ENCODE data around the gene ADK.
A peak's percentile ranks its signal among the peaks of the same experiment; 100 is the strongest.
"Not testable (repeated sequence)": the region's sequence is repeated elsewhere in the genome, so short reads cannot be mapped to it uniquely, and the experiment has no call there.

Gene ADK

DNA sequence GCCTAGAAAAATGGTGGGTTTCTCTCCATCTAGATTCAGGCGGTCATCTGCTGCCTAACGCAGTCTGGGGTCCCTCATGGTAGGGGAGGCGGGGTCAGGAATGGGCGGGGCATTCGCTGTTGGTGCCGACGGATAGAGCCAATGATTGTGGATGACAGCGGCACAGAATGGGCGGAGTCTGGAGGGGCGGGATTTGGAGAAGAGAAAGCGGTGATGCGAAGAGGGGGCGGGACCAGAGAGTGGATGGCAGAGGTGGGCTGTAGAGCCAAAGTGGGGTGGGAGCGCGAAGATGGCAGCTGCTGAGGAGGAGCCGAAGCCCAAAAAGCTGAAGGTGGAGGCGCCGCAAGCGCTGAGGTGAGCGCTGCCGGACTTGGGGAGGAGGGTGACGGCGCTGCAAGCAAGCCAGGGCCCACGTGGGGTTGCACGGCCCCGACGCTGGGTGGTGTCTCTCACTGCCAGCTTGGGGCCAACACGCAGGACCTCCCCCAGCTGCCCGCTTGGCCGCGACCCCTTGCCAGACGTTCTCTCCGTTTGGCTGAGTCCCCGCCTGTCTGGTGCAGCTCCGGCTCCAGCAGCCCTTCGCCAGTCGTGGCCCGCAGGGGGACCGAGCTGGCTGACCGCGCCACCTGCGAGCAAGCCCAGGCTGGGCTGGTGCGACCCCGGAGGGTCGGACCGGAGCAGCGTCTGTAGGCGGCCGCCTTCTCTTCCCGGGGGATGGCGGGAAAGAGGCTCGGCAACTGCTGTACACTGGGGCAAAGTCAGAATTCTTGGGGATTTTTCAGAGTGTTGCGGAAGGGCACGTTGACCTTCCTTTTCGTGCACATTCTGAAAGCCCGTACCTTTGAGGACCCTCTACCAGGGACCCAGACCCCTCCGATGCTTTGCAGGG lies at the start of gene ADK:
ADK (plus strand) TSS at position 232 of the 889 bp plus-strand sequence; CDS start at position 290, 58 bp downstream.
- peak; percentile 92 to 93 for ATAC-seq

DNA sequence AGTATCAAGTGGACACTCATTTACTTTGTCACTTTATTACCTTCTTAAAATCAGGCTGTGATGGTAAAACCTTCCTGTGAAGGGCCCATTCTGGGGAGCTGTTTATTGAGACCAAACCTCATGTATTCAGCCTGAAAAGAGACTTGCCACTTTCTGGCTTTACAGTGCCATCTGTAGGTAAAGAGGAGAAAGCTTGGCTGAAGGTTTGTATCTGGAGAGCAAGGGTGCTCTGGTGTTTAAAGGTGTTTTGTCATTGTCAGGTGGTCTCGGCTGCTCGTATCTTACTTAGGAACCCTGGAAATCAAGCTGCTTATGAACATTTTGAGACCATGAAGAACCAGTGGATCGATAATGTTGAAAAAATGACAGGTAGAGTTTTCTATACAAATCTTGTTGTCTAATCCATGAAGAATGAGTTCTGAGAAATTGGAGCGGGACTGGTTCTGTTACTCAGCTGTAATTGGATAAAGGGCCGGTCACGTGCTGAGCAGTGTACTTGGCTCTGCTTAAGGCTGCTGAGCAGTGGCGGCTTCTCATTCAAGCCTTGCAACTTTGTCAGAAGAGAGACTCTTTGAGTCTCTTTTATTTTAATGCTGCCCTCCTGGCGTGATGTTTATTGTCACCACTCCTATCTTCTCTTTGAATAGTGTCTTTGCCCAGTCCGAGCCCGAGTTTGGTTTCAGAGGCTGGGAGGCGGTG lies 47.3 kb upstream of the ADK start:
- no peak for ATAC-seq

DNA sequence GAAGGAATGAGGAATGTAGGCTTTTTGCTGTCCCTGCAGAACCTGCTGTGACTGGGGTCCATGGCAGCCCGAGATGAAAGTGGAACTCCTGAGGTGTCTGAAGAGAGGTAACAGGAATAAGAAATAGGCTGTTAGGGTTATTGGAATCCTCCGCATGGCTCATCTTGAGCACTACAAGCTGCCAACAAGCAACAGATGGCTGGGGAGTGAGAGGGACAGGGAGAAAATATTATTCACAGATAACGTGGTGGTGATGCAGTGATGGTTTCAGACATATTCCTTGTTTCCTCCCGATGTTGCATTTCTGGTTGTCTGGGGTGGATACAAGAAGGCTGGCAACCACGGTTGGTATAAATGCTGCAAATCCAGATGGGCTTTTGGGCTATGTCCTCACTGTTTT lies 46.5 kb upstream of the ADK start:
- no peak for ATAC-seq

DNA sequence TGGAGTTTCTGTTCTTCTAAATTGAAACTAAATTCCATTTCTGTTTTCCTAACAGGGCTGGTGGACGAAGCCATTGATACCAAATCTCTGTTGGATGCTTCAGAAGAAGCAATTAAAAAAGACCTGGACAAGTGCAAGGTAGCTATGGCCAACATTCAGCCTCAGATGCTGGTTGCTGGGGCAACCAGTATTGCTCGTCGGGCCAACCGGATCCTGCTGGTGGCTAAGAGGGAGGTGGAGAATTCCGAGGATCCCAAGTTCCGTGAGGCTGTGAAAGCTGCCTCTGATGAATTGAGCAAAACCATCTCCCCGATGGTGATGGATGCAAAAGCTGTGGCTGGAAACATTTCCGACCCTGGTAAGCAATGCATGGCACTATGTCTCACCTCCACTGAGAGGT lies 46.0 kb upstream of the ADK start:
- no peak for ATAC-seq

DNA sequence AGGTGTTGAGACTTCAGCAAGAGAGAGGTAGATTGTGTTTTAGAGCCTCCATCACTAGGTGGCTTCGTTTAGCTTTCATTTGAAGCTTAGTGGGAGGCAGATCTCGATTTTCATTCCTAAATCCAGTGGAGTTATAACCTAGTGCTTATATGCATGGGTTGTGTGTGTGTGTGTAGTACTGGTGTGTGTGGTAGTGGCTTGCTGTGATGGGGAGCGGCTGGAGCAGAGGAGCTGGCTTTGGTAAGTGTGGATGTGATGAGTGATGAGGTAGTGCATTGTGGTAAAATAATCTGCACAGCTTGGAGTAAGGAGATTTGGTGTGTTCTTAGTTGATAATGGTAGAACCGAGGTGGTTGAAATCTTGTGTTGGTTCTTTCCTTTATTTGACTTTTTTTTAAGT lies 43.6 kb upstream of the ADK start:
- no peak for ATAC-seq

DNA sequence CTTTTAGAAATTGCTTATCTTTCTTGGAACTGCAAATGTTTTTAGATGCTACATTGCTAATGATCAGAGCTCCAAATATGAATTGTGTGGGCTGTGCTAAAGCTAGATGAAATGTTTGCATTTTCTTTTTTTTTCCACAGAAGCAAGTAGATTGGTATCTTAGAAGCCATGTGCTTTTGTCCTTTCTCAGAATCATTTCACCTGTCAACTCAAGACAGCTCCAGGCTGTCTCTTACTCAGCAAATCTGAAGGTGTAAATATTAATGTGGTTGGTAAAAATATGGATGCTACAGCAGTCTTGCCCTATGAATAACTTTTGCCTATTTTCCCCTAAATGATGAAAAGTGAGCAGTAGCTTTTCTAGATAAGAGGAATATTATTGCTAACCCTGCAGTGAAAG lies 41.6 kb upstream of the ADK start:
- ATAC-seq = no peak

DNA sequence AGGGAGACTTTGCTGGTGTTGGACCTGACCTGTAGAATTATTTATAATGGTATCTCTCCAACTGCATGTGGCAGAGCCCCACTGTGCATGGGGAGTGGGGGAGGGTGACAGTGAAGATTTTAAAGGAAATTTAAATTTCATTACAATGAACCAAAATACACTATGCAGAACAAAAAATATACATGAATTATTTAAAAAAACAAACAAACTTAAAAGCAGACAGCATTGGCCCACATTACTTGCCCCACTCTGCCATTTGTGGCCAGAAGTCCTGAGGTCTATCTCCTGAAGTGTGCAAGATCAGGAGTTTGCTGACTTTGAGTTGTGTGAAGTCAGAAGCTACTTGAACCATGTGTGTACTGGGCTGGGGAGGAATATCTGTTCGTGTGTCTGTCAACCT lies 40.9 kb upstream of the ADK start:
- no peak for ATAC-seq

DNA sequence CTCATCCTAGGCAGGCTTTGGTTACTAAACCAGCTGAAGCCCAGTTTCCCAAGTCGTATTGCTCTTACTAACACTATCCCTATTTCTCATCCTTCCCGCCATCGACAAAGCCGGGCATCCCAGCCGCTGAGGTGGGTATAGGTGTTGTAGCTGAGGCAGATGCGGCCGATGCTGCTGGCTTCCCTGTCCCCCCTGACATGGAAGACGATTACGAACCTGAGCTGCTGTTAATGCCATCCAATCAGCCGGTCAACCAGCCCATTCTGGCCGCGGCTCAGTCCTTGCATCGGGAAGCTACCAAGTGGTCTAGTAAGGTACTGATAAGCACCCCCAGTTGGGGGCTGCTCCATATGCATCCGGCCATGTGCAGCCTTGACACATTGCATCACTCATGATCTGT lies 39.2 kb upstream of the ADK start:
- ATAC-seq = no peak

DNA sequence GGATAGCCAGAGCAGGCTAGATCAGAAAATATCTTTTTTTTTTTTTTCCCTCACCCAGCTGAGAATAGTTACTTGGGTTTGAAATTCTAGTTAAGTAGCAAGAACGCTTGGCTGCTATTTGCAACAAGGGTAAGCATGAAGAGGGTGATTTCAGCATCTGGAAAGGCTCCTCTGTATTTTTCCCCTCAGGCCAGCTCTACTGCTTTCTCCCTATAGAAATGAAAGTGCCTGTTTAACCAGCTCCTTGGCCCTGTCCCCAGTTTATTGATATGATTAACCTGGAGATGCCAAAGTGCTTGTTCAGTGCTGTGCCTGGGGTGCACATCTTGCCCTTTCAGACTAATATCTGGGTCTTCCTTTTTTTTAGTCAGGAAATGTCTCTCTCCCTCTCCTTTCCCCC lies 37.5 kb upstream of the ADK start:
- ATAC-seq = no peak

DNA sequence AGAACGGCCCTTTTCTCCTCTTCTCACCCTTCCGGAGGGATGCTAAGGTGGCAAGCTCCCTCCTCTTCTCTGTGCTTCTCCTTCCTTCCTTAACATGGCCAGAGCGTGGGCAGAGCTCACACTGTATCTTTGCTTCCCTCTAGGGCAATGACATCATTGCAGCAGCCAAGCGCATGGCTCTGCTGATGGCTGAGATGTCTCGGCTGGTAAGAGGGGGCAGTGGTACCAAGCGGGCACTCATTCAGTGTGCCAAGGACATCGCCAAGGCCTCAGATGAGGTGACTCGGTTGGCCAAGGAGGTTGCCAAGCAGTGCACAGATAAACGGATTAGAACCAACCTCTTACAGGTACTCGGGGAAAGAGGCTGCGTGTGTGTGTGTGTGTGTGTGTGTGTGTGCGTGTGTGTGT lies 37.0 kb upstream of the ADK start:
- no peak for ATAC-seq

DNA sequence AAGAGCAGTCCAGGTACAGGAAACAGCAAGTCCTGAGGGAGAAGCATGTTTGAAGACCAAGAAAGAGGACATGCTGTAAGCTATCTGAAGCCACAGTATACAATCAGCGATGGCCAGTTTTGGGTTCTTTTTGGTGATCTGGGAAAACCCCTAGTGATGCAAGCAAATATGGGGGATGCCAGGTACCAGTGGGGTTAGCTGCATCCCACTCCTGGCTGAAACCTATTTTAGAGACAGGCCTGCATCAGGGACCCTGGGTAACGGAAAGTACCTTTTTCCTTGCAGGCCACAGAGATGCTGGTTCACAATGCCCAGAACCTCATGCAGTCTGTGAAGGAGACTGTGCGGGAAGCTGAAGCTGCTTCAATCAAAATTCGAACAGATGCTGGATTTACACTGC lies 33.3 kb upstream of the ADK start:
- ATAC-seq = no peak

DNA sequence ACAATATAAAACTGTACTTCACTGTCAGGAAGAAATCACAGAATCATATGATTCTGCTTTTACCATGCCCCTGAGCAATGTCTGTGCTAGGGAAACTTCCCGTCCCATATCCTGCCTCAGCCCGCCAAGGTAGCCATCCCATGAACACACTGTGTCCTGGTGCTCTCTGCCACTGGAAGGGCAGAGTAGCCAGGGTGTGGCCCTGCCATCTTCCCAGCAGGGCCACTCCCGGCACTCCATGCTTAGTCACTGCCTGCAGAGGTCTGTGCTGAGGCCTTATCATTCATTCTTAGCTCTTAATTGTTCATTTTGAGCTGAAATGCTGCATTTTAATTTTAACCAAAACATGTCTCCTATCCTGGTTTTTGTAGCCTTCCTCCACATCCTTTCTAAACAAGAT lies 32.2 kb upstream of the ADK start:
- ATAC-seq = no peak

DNA sequence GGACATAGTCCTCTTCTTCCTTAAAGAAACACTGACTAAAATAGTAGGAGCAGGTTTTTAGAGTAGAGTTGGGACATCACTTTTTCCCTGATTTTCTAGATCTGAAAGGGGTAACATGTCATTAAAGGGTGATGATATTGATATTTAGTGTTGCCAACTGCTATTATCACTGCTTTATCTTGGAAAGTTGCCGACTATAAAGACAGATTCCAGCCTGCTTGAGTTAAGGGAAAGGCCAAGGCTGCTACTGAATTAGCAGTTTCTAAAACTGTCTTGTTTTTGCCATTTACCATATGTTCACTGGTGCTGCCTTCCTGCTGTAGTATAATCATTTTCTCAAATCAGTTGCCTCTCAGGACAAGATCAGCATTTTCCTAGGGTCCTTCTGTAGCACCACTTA lies 30.1 kb upstream of the ADK start:
- ATAC-seq = no peak

DNA sequence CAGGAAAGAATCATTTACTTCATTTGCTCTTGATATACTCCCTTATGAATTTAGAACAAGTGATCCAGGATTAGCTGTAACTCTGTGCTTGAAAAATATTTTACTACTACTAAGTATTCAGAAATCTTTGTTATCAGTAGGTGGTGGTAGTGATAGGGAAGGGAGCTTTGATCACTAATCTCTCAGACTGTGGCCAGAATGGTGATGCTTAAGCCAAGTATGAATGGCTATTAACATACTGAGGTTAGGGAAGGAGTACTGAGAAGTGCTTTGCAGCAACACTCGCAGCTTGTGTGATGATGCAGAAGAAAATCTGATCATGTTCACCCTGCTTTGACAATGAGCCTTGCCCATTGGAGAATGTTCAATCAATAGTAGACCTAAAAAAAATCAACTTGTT lies 29.7 kb upstream of the ADK start:
- no peak for ATAC-seq

DNA sequence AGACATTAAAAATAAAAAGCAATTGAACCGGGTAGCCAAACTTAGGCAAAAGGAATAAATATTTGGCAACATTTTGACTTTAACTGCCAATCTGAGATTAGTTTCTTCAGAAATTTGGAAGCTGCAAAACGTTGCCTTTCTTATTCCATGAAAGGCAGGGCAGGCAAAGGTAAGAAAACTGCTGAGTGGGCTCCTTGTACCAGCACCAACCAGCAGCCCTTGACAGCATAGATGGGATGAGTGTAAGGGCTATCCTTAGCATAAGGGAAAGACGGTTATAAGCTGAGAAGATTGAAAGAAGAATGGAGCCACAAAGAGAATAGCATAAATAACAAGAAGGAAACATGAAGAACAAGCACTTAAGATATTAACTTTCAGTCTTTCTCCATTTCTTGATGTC lies 29.0 kb upstream of the ADK start:
- ATAC-seq = no peak

DNA sequence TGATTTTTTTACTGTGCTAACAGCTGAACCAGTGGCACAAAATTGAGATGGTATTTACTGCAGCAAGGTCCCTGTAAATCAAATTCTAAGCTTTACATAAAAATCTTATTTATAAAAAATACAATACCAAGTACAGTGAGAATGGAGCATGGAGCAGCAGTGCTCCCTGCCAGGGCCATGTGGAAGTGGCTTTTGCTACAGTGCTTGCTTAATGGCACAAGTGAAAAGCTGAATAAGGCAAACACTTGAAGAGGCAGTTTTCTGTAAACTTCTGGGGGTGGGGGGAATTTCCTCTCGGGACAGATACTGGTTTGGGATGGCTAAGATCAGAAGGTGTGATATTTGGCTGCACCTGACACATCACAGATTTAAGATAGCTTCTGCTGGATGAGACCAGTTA lies 27.9 kb upstream of the ADK start:
- ATAC-seq = no peak

DNA sequence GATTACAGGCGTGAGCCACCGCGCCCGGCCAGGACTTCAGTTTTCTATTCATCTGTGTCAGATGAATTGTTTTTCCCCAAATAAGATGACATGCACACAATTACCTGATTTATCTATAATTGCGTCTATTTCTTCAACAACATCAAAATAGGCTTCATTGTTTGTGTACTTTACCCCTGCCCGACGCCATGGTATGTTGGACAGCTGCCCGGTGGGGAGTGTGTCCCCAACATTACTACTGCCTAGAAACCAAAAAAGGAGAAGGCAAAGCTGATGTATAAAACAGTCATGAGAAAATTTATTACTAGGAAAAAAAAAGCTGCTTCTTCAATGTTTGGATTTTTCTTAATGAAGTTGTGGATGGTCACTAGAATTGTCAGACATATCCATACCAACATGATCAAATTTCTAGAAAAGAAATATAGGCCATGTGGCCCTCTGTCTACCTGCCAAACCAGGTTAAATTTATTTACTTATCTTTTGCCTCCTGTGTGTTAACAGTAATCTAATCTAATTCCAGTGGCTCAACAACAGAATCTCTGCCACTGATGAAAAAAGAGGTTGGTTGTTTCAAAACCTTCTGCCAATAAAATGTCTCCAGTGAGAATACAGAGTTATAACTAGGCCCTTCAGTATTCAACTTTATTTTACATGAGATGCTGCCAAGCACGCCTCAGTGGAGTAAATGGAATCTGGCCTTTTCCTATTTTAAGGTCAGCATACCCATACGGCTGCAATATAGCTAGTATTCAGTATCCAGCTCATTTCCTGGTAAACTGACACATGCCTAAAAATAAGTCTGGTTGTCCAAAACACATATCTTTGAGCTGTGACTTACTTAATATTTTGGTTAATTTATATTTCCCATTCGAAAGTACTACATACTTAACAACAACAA lies 16.8 kb upstream of the ADK start:
- no peak for ATAC-seq

DNA sequence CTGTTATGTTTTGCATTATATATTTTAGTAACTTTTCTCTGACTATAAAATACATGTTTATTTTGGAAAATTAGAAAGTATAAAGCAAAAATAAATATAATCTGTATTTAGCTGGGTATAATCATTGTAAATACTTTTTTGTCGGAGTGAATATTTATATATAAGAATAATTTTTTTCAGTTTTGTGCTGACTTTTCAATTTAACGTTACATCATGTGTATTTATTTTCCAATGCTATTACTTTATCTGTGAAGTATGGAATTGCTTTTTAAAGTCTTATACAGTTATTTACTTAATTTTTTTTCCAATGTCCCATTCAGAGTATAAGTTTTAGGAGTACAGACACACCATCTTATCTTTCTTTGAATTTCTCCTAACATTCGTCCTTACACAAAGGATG lies 15.6 kb upstream of the ADK start:
- ATAC-seq = no peak

DNA sequence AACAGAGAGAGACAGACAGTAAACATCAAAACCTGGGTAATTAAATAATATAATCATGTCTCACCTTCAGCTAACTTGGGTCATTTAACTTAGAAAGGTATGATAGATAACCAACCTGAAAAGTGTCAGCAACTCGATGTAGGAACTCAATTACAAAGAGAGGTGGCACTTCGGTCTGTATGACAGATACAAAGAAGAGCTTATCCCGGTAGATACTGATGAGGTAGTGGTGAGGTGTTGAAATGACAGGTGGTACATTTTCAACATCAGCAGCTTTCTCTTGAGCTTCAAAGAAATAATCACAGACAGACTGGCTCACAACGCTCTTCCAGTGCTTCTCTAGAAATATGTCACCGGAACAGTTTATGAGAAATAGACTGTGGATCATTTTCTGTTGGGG lies 13.0 kb upstream of the ADK start:
- ATAC-seq = no peak

DNA sequence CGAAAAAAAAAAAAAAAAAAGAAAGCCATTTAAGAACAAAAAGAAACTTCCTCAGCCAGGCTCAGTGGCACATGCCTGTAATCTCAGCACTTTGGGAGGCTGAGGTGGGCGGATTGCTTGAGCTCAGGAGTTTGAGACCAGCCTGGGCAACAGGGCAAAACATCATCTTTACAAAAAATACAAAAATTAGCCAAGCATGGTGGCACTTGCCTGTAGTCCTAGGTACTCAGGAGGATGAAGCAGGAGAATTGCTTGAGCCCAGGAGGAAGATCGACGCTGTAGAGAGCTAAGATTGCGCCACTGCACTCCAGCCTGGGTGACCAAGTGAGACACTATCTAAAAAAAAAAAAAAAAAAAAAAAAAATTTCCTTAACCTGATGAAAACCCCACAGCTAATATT lies 12.4 kb upstream of the ADK start:
- not testable (repeated sequence) for ATAC-seq

DNA sequence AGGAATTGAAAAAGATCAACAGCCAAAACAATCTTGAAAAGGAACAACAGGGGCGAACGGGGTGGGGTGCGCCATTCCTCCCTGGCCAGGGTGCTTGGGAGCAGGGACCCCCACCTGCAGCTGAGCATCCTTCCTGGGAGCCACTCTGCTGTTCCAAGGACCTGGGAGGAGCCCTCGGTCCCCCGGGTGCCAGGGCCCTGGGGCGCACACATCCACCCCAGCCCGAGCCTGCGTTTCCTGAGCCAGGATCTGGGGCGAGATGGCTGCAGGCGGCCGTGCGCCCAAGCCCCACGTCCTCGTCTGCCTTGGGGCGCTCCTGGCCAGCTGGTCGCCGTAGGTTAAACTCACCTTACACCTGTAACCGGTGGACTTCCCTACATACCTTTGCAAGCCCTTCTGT lies 11.0 kb upstream of the ADK start:
- no peak for ATAC-seq

DNA sequence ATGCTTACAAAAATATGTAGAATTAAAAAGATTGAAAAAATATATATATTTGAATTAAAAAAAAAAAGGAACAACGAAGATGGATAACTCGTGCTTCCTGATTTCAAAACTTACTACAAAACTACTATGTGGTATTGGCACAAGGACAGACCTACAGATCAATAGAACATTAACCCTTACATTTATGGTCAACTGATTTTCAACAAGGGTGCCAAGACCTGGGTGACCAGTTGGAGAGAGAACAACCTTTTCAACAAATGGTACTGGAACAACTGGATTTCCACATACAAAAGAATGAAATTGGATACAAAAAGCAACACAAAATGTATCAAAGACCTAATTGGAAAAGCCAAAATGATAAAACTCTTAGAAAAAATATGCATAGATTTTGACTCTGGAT lies 10.5 kb upstream of the ADK start:
- ATAC-seq = no peak

DNA sequence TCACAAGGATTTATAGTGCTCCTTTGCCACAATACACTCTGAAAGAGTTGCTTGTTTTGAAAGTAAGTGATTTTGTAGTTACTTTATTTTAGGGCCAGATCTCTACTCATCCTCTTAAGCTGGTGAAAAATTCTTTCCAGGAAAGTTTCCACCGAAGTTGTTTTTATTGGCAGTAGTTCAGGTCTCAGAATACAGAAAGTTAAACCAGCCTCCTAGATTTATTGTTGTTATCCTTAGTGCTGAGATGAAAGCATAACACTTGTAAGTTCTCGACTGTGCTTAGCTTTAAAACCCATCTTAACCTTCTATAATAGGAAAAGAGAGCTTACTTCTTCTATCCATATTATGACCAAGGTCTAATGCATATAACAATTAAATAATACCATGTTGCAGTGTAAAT lies 5.9 kb upstream of the ADK start:
- no peak for ATAC-seq

All from activated CD4-positive, CD25-positive, alpha-beta regulatory T cell treated with anti-CD3 and anti-CD28 coated beads, Interleukin-2, amount 50 U/mL, for 24 hours (primary cell).